Activated CD4-positive, alpha-beta T cell treated with anti-CD3 and anti-CD28 coated beads, Interleukin-2, amount 50 U/mL, for 1 hour (primary cell): ENCODE results near the gene SCUBE1.

Experiments used
- DNase-seq: peaks from one replicate; pipeline ENCODE4 v3.0.0-alpha.2; 2020

SCUBE1 gene

GRCh38 chr22:43253839-43254238 is 89.3 kb downstream of the SCUBE1 start:
- no peak for DNase-seq

- no peak for DNase-seq
Measured at GRCh38 chr22:43252319-43252718, 90.9 kb downstream of the SCUBE1 start.

GRCh38 chr22:43249789-43250471 is 93.2 kb downstream of the SCUBE1 start:
- DNase-seq = no peak

- DNase-seq = no peak
Measured at GRCh38 chr22:43247546-43248260, 95.5 kb downstream of the SCUBE1 start.

- DNase-seq = no peak
Measured at GRCh38 chr22:43246188-43246587, 97.0 kb downstream of the SCUBE1 start.

GRCh38 chr22:43245717-43246116 is 97.5 kb downstream of the SCUBE1 start:
- DNase-seq = no peak

- no peak for DNase-seq
Measured at GRCh38 chr22:43244803-43245527, 98.2 kb downstream of the SCUBE1 start.

- no peak for DNase-seq
Measured at GRCh38 chr22:43244402-43244801, 98.8 kb downstream of the SCUBE1 start.

GRCh38 chr22:43243324-43243723 is 99.8 kb downstream of the SCUBE1 start:
- DNase-seq = no peak

GRCh38 chr22:43242627-43243026 is 100.5 kb downstream of the SCUBE1 start:
- DNase-seq = no peak

GRCh38 chr22:43241699-43242386 is 101.3 kb downstream of the SCUBE1 start:
- DNase-seq = no peak

GRCh38 chr22:43241138-43241597 is 102.0 kb downstream of the SCUBE1 start:
- no peak for DNase-seq

- no peak for DNase-seq
Measured at GRCh38 chr22:43240614-43241013, 102.6 kb downstream of the SCUBE1 start.

- no peak for DNase-seq
Measured at GRCh38 chr22:43239956-43240355, 103.2 kb downstream of the SCUBE1 start.

GRCh38 chr22:43239193-43239780 is 103.9 kb downstream of the SCUBE1 start:
- no peak for DNase-seq

- no peak for DNase-seq
Measured at GRCh38 chr22:43238526-43239006, 104.6 kb downstream of the SCUBE1 start.

- no peak for DNase-seq
Measured at GRCh38 chr22:43237280-43237679, 105.9 kb downstream of the SCUBE1 start.

GRCh38 chr22:43236411-43237166 is 106.6 kb downstream of the SCUBE1 start:
- DNase-seq = no peak

- DNase-seq = no peak
Measured at GRCh38 chr22:43235445-43236409, 107.4 kb downstream of the SCUBE1 start.

- DNase-seq = no peak
Measured at GRCh38 chr22:43234264-43234988, 108.7 kb downstream of the SCUBE1 start.
